Fibroblast of villous mesenchyme (primary cell): ENCODE data around the gene TNS3. TPM values are rescaled to one million over a fixed set of nuclear protein-coding genes. Genes with fewer than 3 reads are reported as not detected.
A peak's percentile ranks its signal among the peaks of the same experiment; 100 is the strongest.

Source experiments
- DNase-seq: peaks from one replicate; pipeline ENCODE4 v3.0.0-alpha.2; 2010; ENCODE audit warnings: low read depth
- H3K4me3 ChIP-seq: 2 replicates; pipeline ENCODE4 v1.5.1; 2011; ENCODE audit warnings: low read depth, mild to moderate bottlenecking, low read length
- total RNA-seq: library from RNA; depleted of rRNA; stranded (reverse); fragments of >200 nt; gene quantifications from 2 replicates; pipeline ENCODE4 v1.2.3, GENCODE V29; 2012
- TF ChIP-seq, protein P1 (sequence below): IDR thresholded peaks from 2 replicates; pipeline ENCODE4 v1.5.1; 2012; ENCODE audit warnings: low read depth, mild to moderate bottlenecking, low read length; ENCODE audit not compliant: insufficient read depth

Gene TNS3
- total RNA-seq, 1 donor: 202 TPM

DNA sequence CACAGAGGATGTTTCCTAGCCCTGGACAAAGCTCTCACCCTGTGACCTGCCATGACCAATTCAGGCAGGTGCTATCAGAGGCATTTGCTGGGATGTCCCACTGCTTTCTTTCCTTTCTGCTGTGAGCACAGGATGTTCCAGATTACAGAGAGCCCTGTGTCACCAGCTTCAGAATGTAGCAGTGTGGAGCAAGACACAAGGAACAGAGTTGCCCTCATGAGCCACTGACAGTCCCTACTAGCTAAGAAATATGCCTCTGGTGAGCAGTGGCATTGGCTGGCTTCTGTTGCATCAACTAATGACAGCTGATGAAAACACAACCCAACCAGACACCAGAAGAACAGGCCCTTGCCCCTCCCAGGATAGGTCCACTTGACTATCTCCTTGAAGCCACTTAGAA, 337.2 kb downstream of the TNS3 start:
- H3K4me3 ChIP-seq: no peak overlapping the region
- TF ChIP-seq, protein P1, sequence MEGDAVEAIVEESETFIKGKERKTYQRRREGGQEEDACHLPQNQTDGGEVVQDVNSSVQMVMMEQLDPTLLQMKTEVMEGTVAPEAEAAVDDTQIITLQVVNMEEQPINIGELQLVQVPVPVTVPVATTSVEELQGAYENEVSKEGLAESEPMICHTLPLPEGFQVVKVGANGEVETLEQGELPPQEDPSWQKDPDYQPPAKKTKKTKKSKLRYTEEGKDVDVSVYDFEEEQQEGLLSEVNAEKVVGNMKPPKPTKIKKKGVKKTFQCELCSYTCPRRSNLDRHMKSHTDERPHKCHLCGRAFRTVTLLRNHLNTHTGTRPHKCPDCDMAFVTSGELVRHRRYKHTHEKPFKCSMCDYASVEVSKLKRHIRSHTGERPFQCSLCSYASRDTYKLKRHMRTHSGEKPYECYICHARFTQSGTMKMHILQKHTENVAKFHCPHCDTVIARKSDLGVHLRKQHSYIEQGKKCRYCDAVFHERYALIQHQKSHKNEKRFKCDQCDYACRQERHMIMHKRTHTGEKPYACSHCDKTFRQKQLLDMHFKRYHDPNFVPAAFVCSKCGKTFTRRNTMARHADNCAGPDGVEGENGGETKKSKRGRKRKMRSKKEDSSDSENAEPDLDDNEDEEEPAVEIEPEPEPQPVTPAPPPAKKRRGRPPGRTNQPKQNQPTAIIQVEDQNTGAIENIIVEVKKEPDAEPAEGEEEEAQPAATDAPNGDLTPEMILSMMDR: no peak
- no peak for DNase-seq

DNA sequence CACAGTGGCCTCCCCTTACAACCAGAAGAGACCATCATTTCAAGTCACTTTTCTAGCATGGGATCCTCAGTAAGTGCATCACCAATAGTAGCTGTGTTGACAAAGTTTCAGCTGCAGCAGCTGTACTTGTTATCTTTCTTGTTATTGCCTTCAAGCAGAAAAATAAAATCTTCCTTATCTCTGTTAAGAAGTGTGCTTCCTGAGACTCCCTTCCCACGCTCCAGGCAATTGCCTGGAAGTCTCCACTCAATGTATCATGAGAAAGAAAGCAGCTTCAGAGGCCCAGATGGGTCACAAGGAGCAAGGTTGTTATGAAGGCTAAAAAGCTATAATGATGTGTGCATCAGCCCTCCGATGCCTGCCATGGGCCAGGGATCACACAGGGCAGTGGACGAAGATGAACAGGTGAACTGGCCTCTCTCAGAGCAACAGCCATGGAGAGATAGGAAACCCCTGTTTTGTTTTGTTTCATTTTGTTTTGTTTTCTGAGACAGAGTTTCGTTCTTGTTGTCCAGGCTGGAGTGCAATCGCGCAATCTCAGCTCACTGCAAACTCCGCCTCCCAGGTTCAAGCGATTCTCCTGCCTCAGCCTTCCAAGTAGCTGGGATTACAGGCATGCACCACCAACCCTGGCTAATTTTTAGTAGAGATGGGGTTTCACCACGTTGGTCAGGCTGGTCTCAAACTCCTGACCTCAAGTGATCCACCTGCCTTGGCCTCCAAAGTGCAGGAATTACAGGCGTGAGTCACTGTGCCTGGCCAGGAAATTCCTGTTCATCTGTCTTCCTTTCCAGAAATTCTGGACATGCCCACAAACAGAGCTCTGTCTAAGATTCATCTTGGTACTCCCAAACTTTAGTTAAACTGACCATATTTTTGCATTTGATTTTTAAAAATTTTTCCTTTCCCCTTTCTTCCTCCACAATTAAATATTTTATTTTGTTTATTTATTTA, 340.5 kb downstream of the TNS3 start:
- H3K4me3 ChIP-seq: no peak overlapping the region
- DNase-seq: peak; percentile 87
- TF ChIP-seq, protein P1: no peak

DNA sequence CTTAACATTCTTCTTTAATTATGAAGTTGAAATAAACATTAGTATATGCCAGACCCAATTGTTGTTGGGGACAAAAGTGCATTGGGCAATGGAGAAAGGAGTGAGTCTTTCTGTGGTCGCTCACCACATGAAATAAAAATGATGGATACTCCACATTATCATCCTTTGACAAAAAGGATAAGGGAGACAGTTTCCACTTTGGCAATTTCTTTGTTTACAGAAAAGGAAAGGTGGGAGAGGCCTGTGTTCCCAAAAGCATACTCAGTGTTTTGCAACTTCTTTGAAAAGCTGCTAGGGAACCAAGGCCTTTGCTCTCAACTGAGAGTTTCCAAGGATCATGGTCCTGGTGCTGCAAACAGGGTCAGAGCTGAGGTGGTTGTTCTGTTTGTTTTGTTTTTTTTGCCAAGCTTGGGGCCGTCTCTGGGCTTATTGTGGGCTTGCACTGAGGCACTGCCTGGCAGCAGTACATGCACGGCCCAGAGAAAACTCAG, 341.9 kb downstream of the TNS3 start:
- DNase-seq: peak; percentile 79
- H3K4me3 ChIP-seq: no peak overlapping the region
- TF ChIP-seq, protein P1: no peak

DNA sequence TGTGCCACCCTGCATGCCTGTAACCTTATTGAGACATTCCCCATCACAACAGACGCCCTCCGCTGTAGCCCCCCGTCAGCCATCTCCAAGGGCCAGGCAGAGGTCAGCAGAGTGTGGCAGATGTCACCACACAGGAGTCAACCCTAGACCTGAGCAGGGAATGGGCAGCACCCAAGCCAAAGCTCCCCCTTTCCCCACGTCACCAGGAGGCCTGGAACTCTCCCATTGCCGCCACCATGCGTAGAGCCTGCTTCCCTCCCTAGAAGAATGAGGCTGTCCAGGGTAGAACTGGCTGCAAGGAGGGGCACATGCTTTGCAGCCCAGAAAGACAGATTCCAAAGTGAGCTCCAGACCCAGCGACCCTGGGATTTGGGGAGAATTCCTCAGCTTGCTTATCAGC, 342.9 kb downstream of the TNS3 start:
- no peak overlapping the region for H3K4me3 ChIP-seq
- no peak for DNase-seq
- TF ChIP-seq, protein P1: no peak

DNA sequence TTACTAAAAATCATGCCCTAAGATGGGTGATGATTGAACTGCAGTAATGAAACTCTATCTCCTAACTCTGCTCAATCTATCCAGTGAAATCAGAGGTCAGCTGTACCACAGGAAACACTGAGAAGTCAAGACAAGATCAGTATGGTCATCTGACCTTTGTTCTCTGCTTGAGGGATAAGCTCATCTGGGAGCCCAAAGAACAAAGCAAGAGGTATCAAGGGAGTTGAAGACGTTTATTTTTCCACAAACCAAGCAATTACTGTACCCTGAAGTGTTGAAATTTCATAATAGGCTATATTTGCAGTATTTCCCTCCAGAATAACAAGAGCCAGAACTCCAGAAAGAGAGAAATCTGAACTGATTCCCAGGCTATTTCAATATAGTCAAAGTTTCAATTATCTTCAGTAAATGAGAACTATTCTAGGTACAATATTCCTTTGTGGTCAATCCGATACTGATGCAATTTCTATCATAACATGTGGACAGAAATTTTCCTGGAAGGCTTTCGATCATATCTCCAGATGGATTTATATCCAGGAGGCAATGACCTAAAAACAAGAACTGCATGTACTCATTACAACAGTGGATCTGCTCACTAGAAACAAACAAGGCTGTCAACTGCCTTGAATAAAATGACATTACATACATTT, 345.3 kb downstream of the TNS3 start:
- no peak overlapping the region for H3K4me3 ChIP-seq
- peak; percentile 31 for DNase-seq
- TF ChIP-seq, protein P1: no peak

DNA sequence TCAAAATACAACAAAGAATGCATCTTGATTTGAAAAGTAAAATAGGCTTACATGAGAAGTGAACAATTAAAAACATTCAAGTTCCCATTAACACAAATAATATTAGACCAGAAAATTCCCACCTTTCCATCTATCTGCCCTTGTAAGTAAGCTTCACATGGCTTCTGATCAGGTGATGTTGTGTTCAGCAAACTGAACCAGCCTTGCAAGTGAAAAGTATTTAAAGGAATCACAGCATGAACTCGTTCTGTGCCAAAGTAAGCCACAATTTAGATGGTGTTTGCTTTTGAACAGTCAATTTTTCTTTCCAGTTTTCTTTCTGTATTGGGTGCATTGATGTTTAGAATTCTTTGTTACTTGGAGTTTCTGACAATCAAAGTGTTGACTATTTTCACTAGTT, 347.9 kb downstream of the TNS3 start:
- TF ChIP-seq, protein P1: no peak
- H3K4me3 ChIP-seq: no peak overlapping the region
- no peak for DNase-seq
